Measurements from ENCODE around the gene USP31.

DNA sequence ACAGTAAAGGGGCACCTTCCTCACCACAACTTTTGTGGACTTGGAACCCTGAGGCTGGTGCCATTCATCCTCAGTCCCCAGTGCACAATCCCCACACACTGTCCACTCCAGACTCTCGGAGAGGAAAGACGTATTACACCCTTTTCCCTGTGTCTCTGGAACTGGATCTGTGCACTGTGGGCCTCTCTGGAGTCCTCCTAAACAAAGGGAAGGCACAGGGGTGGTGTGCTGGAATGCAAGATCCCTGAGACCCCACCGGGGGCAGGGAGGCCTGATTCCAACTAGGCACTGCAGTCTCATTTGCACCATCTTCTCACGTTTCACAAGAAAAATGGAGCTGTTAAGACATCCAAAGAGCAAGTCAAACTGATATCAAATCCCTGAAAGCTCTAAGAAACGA lies 89.8 kb downstream of the USP31 start:
- TF ChIP-seq CTCF (IDR thresholded peaks at IDR 0.05 in 8 of 11, conservative IDR thresholded peaks at IDR 0.05 in 3 of 11) = no peak
- TF ChIP-seq POLR2AphosphoS5 (IDR thresholded peaks at IDR 0.05) = no peak
- TF ChIP-seq POLR2A (IDR thresholded peaks at IDR 0.05) = no peak
